COLO668 (cell line): ENCODE results near the gene GTF2A1L.
"Not testable (repeated sequence)": the region's sequence is repeated elsewhere in the genome, so short reads cannot be mapped to it uniquely, and the experiment has no call there.

Source experiments
- DNase-seq: peaks from one replicate; lab custom pipeline; 2025; ENCODE audit not compliant: unreplicated experiment; lab: John Stamatoyannopoulos, UW

The GTF2A1L gene

GRCh38 chr2:48694149-48694548 is 76.5 kb downstream of the GTF2A1L start:
- DNase-seq: no peak

- no peak for DNase-seq
Measured at GRCh38 chr2:48695991-48696390, 78.3 kb downstream of the GTF2A1L start.

GRCh38 chr2:48696881-48697280 is 79.2 kb downstream of the GTF2A1L start:
- no peak for DNase-seq

GRCh38 chr2:48699348-48699930 is 81.8 kb downstream of the GTF2A1L start:
- DNase-seq: no peak

GRCh38 chr2:48703621-48704020 is 86.0 kb downstream of the GTF2A1L start:
- DNase-seq: not testable (repeated sequence)

GRCh38 chr2:48707466-48707865 is 89.8 kb downstream of the GTF2A1L start:
- DNase-seq: peak; percentile 28

GRCh38 chr2:48709096-48710034 is 91.7 kb downstream of the GTF2A1L start:
- DNase-seq: no peak

GRCh38 chr2:48711343-48711742 is 93.7 kb downstream of the GTF2A1L start:
- DNase-seq: no peak

- DNase-seq: no peak
Measured at GRCh38 chr2:48712151-48712550, 94.5 kb downstream of the GTF2A1L start.

GRCh38 chr2:48713647-48714046 is 96.0 kb downstream of the GTF2A1L start:
- DNase-seq: no peak

- no peak for DNase-seq
Measured at GRCh38 chr2:48714245-48714644, 96.6 kb downstream of the GTF2A1L start.

GRCh38 chr2:48715042-48715899 is 97.6 kb downstream of the GTF2A1L start:
- DNase-seq: no peak

- no peak for DNase-seq
Measured at GRCh38 chr2:48715956-48716355, 98.3 kb downstream of the GTF2A1L start.

GRCh38 chr2:48717846-48718245 is 100.2 kb downstream of the GTF2A1L start:
- no peak for DNase-seq

GRCh38 chr2:48719480-48720177 is 102.0 kb downstream of the GTF2A1L start:
- no peak for DNase-seq

- no peak for DNase-seq
Measured at GRCh38 chr2:48721158-48721557, 103.5 kb downstream of the GTF2A1L start.

GRCh38 chr2:48722391-48722790 is 104.7 kb downstream of the GTF2A1L start:
- no peak for DNase-seq

GRCh38 chr2:48723129-48723528 is 105.5 kb downstream of the GTF2A1L start:
- no peak for DNase-seq

GRCh38 chr2:48724278-48724677 is 106.6 kb downstream of the GTF2A1L start:
- no peak for DNase-seq

GRCh38 chr2:48725696-48726494 is 108.2 kb downstream of the GTF2A1L start:
- no peak for DNase-seq
